GM12878 (cell line): Measurements from ENCODE around the gene ZNF101. TPM values are rescaled to one million over a fixed set of nuclear protein-coding genes. Genes with fewer than 3 reads are reported as not detected.

Experiments
- ATAC-seq: fragments of 200-7000 bp; cut with Tn5 transposase; 3 replicates; pipeline ENCODE4 v1.9.1; 2020; ENCODE audit warnings: mild to moderate bottlenecking, moderate library complexity
- BruUV-seq: library from RNA; stranded (reverse); fragments of 400-500 nt; replicated peaks from 2 replicates; lab custom pipeline; 2021; lab: Mats Ljungman, UMichigan
- CTCF ChIA-PET: fragments of 300-600 bp; sonication (Branson Sonifier 250); formaldehyde crosslinking; extraction: SDS; loops from one replicate; lab custom pipeline; 2021; ENCODE audit warnings: inconsistent platforms; lab: Yijun Ruan, JAX
- POLR2A ChIA-PET: fragments of 350-600 bp; formaldehyde crosslinking; extraction: SDS; loops from one replicate; lab custom pipeline; 2021; ENCODE audit warnings: inconsistent platforms; lab: Charles Lee
- RAD21 ChIA-PET: fragments of 300-600 bp; sonication (Branson Sonifier 250); formaldehyde crosslinking; loops from one replicate; lab custom pipeline; 2023; ENCODE audit warnings: antibody characterized with exemption; ENCODE audit not compliant: unreplicated experiment; lab: Charles Lee
- SMC1A ChIA-PET: fragments of 300-600 bp; sonication (Branson Sonifier 250); formaldehyde crosslinking; loops from one replicate; lab custom pipeline; 2023; ENCODE audit not compliant: unreplicated experiment, uncharacterized antibody; lab: Charles Lee
- DNase-seq: peaks from one replicate; pipeline ENCODE4 v3.0.0-alpha.2; 2011; ENCODE audit warnings: low read depth, low spot score
- FAIRE-seq: peaks from 3 replicates; lab custom pipeline; 2011; peaks lifted over from hg19 to GRCh38; lab: Jason Lieb, UNC
- H2AFZ ChIP-seq: 2 replicates; pipeline ENCODE4 v1.6.0; 2011; ENCODE audit warnings: low read depth, low read length, control low read depth; ENCODE audit not compliant: control insufficient read depth
- H3K27ac ChIP-seq: 2 replicates; pipeline ENCODE4 v1.5.1; 2011; ENCODE audit warnings: control low read depth; ENCODE audit not compliant: control insufficient read depth, insufficient read depth
- H3K27me3 ChIP-seq, 2 experiments: replicated peaks in 1 of 2; 2 replicates each; pipeline versions ENCODE4 v1.6.0 to v1.6.1; 2011; ENCODE audit warnings: low read length in 1 of 2; ENCODE audit not compliant: control insufficient read depth in 2 of 2, insufficient read depth in 2 of 2
- H3K36me3 ChIP-seq, 2 experiments: 2 replicates each; pipeline ENCODE4 v1.5.1; 2011; ENCODE audit warnings: low read length in 1 of 2; ENCODE audit not compliant: control insufficient read depth in 2 of 2, insufficient read depth in 2 of 2
- H3K4me1 ChIP-seq: 2 replicates; pipeline ENCODE4 v1.6.1; 2011; ENCODE audit warnings: mild to moderate bottlenecking, low read length, moderate library complexity, mixed read lengths; ENCODE audit not compliant: control insufficient read depth, insufficient read depth
- H3K4me2 ChIP-seq: 2 replicates; pipeline ENCODE4 v1.6.0; 2011; ENCODE audit warnings: control low read depth; ENCODE audit not compliant: control insufficient read depth, insufficient read depth
- H3K4me3 ChIP-seq: fragments of 200-600 bp; sonication (generic); 2 replicates; pipeline ENCODE4 v1.5.1; 2016
- H3K79me2 ChIP-seq: 2 replicates; pipeline ENCODE4 v1.6.0; 2011; ENCODE audit warnings: low read length; ENCODE audit not compliant: control insufficient read depth, insufficient read depth
- H3K9ac ChIP-seq: 2 replicates; pipeline ENCODE4 v1.8.0; 2011; ENCODE audit warnings: low read length, control low read depth, mixed read lengths; ENCODE audit not compliant: control insufficient read depth, insufficient read depth
- H3K9me3 ChIP-seq: replicated peaks from 3 replicates; pipeline ENCODE4 v1.5.1; 2011; ENCODE audit warnings: mild to moderate bottlenecking, low read length; ENCODE audit not compliant: control insufficient read depth, insufficient read depth
- H4K20me1 ChIP-seq: 2 replicates; pipeline ENCODE4 v1.6.0; 2011; ENCODE audit not compliant: control insufficient read depth, insufficient read depth
- CBX3 ChIP-seq: fragments of 200-600 bp; sonication (generic); IDR thresholded peaks from 2 replicates; pipeline ENCODE4 v1.6.1; 2016; ENCODE audit warnings: low read depth, borderline replicate concordance
- ETV6 ChIP-seq, 2 experiments: fragments of 450-650 bp in 1 of 2; IDR thresholded peaks in 1 of 2; conservative IDR thresholded peaks in 1 of 2; 2 replicates each; pipeline ENCODE4 v1.6.1; 2014; ENCODE audit warnings: antibody characterized with exemption in 1 of 2, borderline replicate concordance in 1 of 2, low read depth in 1 of 2, mild to moderate bottlenecking in 1 of 2, moderate library complexity in 1 of 2
- POLR2A ChIP-seq: IDR thresholded peaks from 2 replicates; pipeline ENCODE4 v1.6.1; 2011; ENCODE audit warnings: low read depth, mild to moderate bottlenecking, low read length
- SPI1 ChIP-seq: IDR thresholded peaks from 2 replicates; pipeline ENCODE4 v1.6.1; 2011; ENCODE audit warnings: low read depth, mild to moderate bottlenecking, low read length, moderate library complexity, borderline replicate concordance; ENCODE audit not compliant: insufficient read depth
- WGBS: methylation state at CpG from one replicate; pipeline ENCODE4 v1.1.6; 2016; ENCODE audit warnings: low lambda C conversion rate; ENCODE audit not compliant: insufficient replicate concordance, insufficient coverage; ENCODE audit errors: missing lambda C conversion rate; 5-methylcytosine and 5-hydroxymethylcytosine counted together
- in situ Hi-C: fragments of 300-500 bp; cut with MboI; formaldehyde crosslinking; loops from 9 replicates; pipeline ENCODE4 v1.14.3; 2018; ENCODE audit warnings: mixed read lengths
- intact Hi-C: fragments of 100-400 bp; cut with micrococcal nuclease; formaldehyde crosslinking; loops from one replicate; pipeline ENCODE4 v1.14.2; 2022; ENCODE audit not compliant: unreplicated experiment
- polyA plus RNA-seq, 11 experiments: library from polyadenylated mRNA; depleted of rRNA in 4 of 11; unstranded in 6 of 11; stranded (reverse) in 5 of 11; fragments of >200 nt; fragmentation: Nextera tagmentation in 4 of 11; fragmentation: Illumina TruSeq in 1 of 11; extraction: Ambion mirVana in 4 of 11; extraction: Trizol in 1 of 11; gene quantifications; 1 replicate in 1 of 11; 2 replicates in 10 of 11; pipeline versions ENCODE4 v1.2.1 to v1.2.3, GENCODE V29; 2011 to 2016; ENCODE audit warnings: inconsistent platforms in 2 of 11, missing spikeins in 2 of 11, low read depth in 1 of 11
- total RNA-seq, 4 experiments: library from RNA; depleted of rRNA in 3 of 4; stranded (reverse); fragments of >200 nt in 3 of 4; fragmentation: Illumina TruSeq in 1 of 4; extraction: Trizol in 1 of 4; gene quantifications; 2 replicates each; pipeline versions ENCODE4 v1.2.1 to v1.2.3, GENCODE V29; 2013 to 2021

Gene ZNF101
- total and polyA plus RNA-seq, 10 of the 15 experiments (the other 5 are each of a cell fraction or from before 2014, with no cell fraction given) = 15.2 to 40.5 (median 19.8) TPM

DNA sequence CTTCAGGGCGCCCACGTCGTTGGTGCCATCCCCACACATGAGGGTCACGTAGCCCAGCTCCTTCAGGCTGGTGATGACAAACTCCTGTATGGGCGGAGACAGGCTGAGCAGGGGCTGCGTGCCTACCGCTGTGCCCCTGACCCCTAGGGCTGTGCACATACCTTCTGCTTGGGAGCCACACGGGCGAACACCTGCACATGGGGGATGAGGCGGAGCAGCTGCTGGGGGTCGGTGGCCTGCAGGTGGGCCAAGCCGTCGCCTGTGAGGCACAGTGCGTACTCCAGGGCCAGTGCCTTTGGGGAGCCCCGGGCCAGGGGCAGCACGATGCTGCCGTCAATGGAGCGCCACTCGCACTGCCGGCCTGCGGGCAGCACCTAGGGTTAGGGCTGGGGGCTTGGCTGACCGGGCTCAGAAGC is 19.1 kb upstream of the ZNF101 start:
- Histone ChIP-seq H3K36me3 (peaks cover 35 to 74% of the 10 kb centered on the region in 2 experiments), H3K4me2 (no peak overlapping the region), H4K20me1 (no peaks in the 10 kb centered on the region), H3K27me3 (no peaks in the 10 kb centered on the region), H3K4me1 (no peaks in the 10 kb centered on the region)
- in situ Hi-C loops = no loop called here
- TF ChIP-seq CBX3 (no peak), POLR2A (peak; percentile 50)
- TF ChIP-seq, all 136 proteins: peak for 1
- RAD21 ChIA-PET = interaction anchor here (0.8 kb wide), 1 partner anchor 12 kb away, joined by 3 read pairs; no protein-coding TSS in a partner anchor
- 96% methylated on average over 22 of the region's 22 CpGs for WGBS
- FAIRE-seq = no peak
- intact Hi-C loops = no loop called here
- Histone ChIP-seq H3K9ac (no peak overlapping the region), H3K4me3 (no peak overlapping the region), H3K79me2 (no peaks in the 10 kb centered on the region), H2AFZ (no peak overlapping the region), H3K9me3 (no peaks in the 10 kb centered on the region), H3K27ac (no peak overlapping the region)
- SMC1A ChIA-PET = no interaction called here
- no peak for ATAC-seq
- CTCF ChIA-PET = interaction anchor here (1.2 kb wide), 1 partner anchor 117 kb away, joined by 3 read pairs; no protein-coding TSS in a partner anchor
- no peak for DNase-seq
- POLR2A ChIA-PET = no interaction called here
- BruUV-seq = no TSS peak

DNA sequence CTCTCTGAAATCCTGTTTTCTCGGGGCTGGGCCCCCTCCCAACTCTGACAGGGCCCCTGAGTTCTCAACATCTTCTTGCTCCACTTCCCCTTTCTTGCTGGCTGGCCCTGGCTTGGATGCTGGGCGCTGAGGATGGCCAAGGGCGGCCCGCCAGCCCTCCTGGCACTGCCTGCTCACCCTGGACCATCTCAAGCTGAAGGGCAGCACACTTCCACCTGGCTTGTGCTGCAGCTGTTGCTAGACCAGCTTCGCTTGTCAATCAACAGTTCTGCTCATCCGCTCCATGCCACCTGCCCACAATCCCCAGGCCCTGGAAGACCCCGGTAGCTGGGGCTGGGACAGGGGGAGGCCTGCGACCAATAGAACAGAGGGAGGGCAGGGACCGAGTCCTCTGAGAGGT is 18.3 kb upstream of the ZNF101 start:
- intact Hi-C loops = no loop called here
- H3K27ac ChIP-seq = no peak overlapping the region
- TF ChIP-seq ETV6 (conservative IDR thresholded peaks at IDR 0.05 in 1 of 2, IDR thresholded peaks at IDR 0.05 in 1 of 2; ENCODE audit: borderline replicate concordance in 1 of 2, low read depth in 1 of 2) (no peak), SPI1 (0 out of 2 replicates have a peak, but pooled peaks have one; percentile 22)
- TF ChIP-seq, all 136 proteins: peak for 1
- Histone ChIP-seq H4K20me1 (no peaks in the 10 kb centered on the region), H3K4me1 (no peaks in the 10 kb centered on the region), H3K9me3 (no peaks in the 10 kb centered on the region), H2AFZ (no peak overlapping the region), H3K4me2 (no peak overlapping the region), H3K4me3 (no peak overlapping the region), H3K27me3 (no peaks in the 10 kb centered on the region), H3K9ac (no peak overlapping the region), H3K79me2 (no peaks in the 10 kb centered on the region), H3K36me3 (peaks cover 34 to 77% of the 10 kb centered on the region in 2 experiments)
- DNase-seq = no peak
- FAIRE-seq = no peak
- POLR2A ChIA-PET = no interaction called here
- BruUV-seq = no TSS peak
- WGBS = 100% methylated on average over 9 of the region's 9 CpGs
- RAD21 ChIA-PET = no interaction called here
- no peak for ATAC-seq
- SMC1A ChIA-PET = no interaction called here
- in situ Hi-C loops = no loop called here
- CTCF ChIA-PET = no interaction called here
